HL-60 (cell line): ENCODE results near the gene BMX.
A peak's percentile ranks its signal among the peaks of the same experiment; 100 is the strongest.

Experiments used
- DNase-seq, 2 experiments: peaks; one replicate each; pipeline ENCODE4 v3.0.0-alpha.2; 2010 to 2020; ENCODE audit warnings: low read depth in 1 of 2, low spot score in 1 of 2
- H3K27ac ChIP-seq: fragments of 250-450 bp; sonication (Bioruptor Pico); replicated peaks from 2 replicates; pipeline ENCODE4 v1.5.1; 2020; ENCODE audit warnings: mild to moderate bottlenecking, moderate library complexity
- H3K27me3 ChIP-seq: fragments of 250-450 bp; sonication (Bioruptor Pico); 2 replicates; pipeline ENCODE4 v1.5.1; 2021; ENCODE audit warnings: mild to moderate bottlenecking, moderate library complexity; ENCODE audit not compliant: insufficient read depth, poor library complexity, severe bottlenecking
- H3K4me3 ChIP-seq: replicated peaks from 2 replicates; pipeline ENCODE4 v1.5.1; 2011; ENCODE audit warnings: mild to moderate bottlenecking, control low read depth, low read length; ENCODE audit not compliant: insufficient read depth
- GABPA ChIP-seq: IDR thresholded peaks from 2 replicates; pipeline ENCODE4 v1.6.1; 2012; ENCODE audit warnings: low read depth
- POLR2AphosphoS5 ChIP-seq: IDR thresholded peaks from 2 replicates; pipeline ENCODE4 v1.6.1; 2012; ENCODE audit warnings: low read depth
- SPI1 ChIP-seq: IDR thresholded peaks from 2 replicates; pipeline ENCODE4 v1.6.1; 2012; ENCODE audit warnings: low read depth, mild to moderate bottlenecking, borderline replicate concordance
- TF ChIP-seq, protein P1 (sequence below): IDR thresholded peaks from 2 replicates; pipeline ENCODE4 v1.6.1; 2012; ENCODE audit warnings: low read depth; ENCODE audit not compliant: insufficient replicate concordance
- TF ChIP-seq, protein P2 (sequence below): IDR thresholded peaks from one replicate; pipeline ENCODE4 v1.5.1; 2011; ENCODE audit warnings: low read length, control low read depth, inconsistent platforms; ENCODE audit not compliant: insufficient read depth

The BMX gene

DNA sequence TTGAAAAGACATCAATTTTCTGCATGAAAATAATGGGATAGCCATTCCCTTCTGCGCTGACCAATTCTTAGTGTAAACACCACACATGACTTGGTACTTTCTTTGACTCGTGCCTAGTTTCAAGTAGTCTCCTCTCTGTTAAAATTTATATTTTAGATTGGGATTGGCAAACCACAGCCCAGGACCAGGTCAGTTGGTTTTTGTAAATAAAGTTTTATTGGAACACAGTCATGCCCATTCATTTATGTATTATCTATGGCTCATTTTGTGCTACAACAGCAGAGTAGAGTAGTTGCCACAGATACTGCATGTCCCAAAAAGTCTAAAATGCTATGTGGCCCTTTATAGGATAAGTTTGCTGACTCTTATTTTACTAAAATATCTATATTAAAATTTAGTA lies 46.7 kb downstream of the BMX start:
- TF ChIP-seq SPI1 (no peak), POLR2AphosphoS5 (no peak), GABPA (no peak)
- TF ChIP-seq, protein P1, sequence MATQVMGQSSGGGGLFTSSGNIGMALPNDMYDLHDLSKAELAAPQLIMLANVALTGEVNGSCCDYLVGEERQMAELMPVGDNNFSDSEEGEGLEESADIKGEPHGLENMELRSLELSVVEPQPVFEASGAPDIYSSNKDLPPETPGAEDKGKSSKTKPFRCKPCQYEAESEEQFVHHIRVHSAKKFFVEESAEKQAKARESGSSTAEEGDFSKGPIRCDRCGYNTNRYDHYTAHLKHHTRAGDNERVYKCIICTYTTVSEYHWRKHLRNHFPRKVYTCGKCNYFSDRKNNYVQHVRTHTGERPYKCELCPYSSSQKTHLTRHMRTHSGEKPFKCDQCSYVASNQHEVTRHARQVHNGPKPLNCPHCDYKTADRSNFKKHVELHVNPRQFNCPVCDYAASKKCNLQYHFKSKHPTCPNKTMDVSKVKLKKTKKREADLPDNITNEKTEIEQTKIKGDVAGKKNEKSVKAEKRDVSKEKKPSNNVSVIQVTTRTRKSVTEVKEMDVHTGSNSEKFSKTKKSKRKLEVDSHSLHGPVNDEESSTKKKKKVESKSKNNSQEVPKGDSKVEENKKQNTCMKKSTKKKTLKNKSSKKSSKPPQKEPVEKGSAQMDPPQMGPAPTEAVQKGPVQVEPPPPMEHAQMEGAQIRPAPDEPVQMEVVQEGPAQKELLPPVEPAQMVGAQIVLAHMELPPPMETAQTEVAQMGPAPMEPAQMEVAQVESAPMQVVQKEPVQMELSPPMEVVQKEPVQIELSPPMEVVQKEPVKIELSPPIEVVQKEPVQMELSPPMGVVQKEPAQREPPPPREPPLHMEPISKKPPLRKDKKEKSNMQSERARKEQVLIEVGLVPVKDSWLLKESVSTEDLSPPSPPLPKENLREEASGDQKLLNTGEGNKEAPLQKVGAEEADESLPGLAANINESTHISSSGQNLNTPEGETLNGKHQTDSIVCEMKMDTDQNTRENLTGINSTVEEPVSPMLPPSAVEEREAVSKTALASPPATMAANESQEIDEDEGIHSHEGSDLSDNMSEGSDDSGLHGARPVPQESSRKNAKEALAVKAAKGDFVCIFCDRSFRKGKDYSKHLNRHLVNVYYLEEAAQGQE, result no peak
- TF ChIP-seq, protein P2, sequence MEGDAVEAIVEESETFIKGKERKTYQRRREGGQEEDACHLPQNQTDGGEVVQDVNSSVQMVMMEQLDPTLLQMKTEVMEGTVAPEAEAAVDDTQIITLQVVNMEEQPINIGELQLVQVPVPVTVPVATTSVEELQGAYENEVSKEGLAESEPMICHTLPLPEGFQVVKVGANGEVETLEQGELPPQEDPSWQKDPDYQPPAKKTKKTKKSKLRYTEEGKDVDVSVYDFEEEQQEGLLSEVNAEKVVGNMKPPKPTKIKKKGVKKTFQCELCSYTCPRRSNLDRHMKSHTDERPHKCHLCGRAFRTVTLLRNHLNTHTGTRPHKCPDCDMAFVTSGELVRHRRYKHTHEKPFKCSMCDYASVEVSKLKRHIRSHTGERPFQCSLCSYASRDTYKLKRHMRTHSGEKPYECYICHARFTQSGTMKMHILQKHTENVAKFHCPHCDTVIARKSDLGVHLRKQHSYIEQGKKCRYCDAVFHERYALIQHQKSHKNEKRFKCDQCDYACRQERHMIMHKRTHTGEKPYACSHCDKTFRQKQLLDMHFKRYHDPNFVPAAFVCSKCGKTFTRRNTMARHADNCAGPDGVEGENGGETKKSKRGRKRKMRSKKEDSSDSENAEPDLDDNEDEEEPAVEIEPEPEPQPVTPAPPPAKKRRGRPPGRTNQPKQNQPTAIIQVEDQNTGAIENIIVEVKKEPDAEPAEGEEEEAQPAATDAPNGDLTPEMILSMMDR, result no peak
- H3K27me3 ChIP-seq, result peaks cover 5% of the 10 kb centered on the region
- H3K27ac ChIP-seq, result peak overlapping the region; percentile 44
- no peak overlapping the region for H3K4me3 ChIP-seq
- no peak for DNase-seq

DNA sequence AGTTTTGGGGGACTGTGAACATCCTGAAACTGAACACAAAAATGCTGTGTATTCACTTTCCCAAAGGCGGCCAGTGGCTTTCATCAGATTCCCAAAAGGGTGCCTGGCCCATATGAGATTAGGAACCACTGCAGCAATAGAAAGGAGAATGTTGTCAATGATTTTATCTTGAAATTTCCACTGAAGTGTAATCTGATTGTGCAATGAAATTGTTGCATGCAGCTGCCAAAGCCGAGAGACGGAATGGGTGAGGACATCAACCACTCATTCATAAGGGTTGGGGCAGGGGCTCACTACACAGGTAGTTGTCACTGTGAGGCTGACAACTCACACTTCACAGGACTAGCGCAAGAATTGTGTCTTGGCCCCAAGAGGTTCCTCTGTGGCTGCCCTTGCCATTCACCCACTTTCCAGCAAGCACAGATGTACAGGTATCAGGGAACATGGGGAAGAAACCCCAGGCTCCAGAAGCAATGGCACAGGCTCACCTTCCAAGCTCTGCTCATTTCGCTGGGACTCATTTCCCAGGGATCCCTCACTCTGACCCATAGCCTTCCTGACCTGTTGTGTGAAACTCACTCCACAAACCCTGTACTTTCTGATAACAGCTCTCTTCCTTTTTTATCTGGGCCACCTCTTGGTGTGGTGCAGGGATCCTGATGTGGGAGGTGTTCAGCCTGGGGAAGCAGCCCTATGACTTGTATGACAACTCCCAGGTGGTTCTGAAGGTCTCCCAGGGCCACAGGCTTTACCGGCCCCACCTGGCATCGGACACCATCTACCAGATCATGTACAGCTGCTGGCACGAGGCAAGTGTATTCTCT lies 48.8 kb downstream of the BMX start:
- peak; percentile 2 to 16 for DNase-seq
- TF ChIP-seq SPI1, result no peak
- no peak for TF ChIP-seq GABPA
- TF ChIP-seq, protein P2, result no peak
- TF ChIP-seq, protein P1, result no peak
- no peak for TF ChIP-seq POLR2AphosphoS5
- no peak overlapping the region; the same call in 1 of the 2 replicates for H3K27ac ChIP-seq
- peaks cover 5% of the 10 kb centered on the region for H3K27me3 ChIP-seq
- no peak overlapping the region for H3K4me3 ChIP-seq

DNA sequence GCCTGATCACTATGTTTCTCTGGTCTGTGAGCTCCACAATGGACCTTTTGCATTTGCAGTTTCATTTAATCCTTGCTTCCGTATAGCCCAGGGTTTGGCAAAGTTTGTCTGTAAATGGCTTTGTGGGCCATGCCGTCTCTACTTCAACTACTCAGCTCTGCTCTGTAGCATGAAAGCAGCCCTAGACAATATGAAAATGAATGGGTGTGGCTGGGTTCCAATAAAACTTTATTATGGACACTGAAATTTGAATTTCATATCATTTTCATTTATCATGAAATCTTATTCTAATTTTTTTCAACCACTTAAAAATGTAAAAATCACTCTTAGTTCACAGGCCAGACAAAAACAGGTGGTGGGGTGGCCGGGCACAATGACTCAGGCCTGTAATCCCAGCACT lies 58.6 kb downstream of the BMX start:
- H3K4me3 ChIP-seq, result no peak overlapping the region
- H3K27me3 ChIP-seq, result peaks cover 4% of the 10 kb centered on the region
- TF ChIP-seq, protein P2, result no peak
- no peak for TF ChIP-seq GABPA
- TF ChIP-seq, protein P1, result no peak
- TF ChIP-seq POLR2AphosphoS5, result no peak
- no peak for TF ChIP-seq SPI1
- no peak for DNase-seq
- no peak overlapping the region for H3K27ac ChIP-seq
